GM19397 (cell line): ENCODE measurements around the gene SMIM45.

Experiments used
- ATAC-seq: cut with Tn5 transposase; IDR thresholded peaks from one replicate; pipeline ENCODE4 v1.9.1; 2021; ENCODE audit warnings: mild to moderate bottlenecking, moderate library complexity; ENCODE audit not compliant: unreplicated experiment

Gene SMIM45

GRCh38 chr22:41966607-41967240 is 14.8 kb downstream of the SMIM45 start:
- ATAC-seq = no peak

GRCh38 chr22:41968601-41969000 is 16.7 kb downstream of the SMIM45 start:
- ATAC-seq = no peak

- no peak for ATAC-seq
Observed at GRCh38 chr22:41969110-41969646, 17.2 kb downstream of the SMIM45 start, which contains the start of gene SEPTIN3. SEPTIN3 (plus strand) TSS chr22:41969443; CDS start chr22:41971493, 2,050 bp downstream.

GRCh38 chr22:41970601-41971000 is 18.7 kb downstream of the SMIM45 start:
- ATAC-seq = no peak

- no peak for ATAC-seq
Observed at GRCh38 chr22:41971431-41971830, 19.5 kb downstream of the SMIM45 start.

- ATAC-seq = no peak
Observed at GRCh38 chr22:41974691-41975290, 22.8 kb downstream of the SMIM45 start.

- no peak for ATAC-seq
Observed at GRCh38 chr22:41975299-41976069, 23.5 kb downstream of the SMIM45 start.

- ATAC-seq = no peak
Observed at GRCh38 chr22:41976070-41976901, 24.3 kb downstream of the SMIM45 start.

- ATAC-seq = no peak
Observed at GRCh38 chr22:41976961-41977566, 25.1 kb downstream of the SMIM45 start.

- no peak for ATAC-seq
Observed at GRCh38 chr22:41978732-41979131, 26.8 kb downstream of the SMIM45 start.

- ATAC-seq = no peak
Observed at GRCh38 chr22:41979423-41980250, 27.7 kb downstream of the SMIM45 start.

- ATAC-seq = no peak
Observed at GRCh38 chr22:41982865-41983264, 30.9 kb downstream of the SMIM45 start.

GRCh38 chr22:41983513-41984405 is 31.8 kb downstream of the SMIM45 start:
- no peak for ATAC-seq

- no peak for ATAC-seq
Observed at GRCh38 chr22:41987276-41987675, 35.3 kb downstream of the SMIM45 start.

GRCh38 chr22:41989246-41989645 is 37.3 kb downstream of the SMIM45 start:
- no peak for ATAC-seq

- ATAC-seq = no peak
Observed at GRCh38 chr22:41991111-41991510, 39.2 kb downstream of the SMIM45 start.

GRCh38 chr22:41992496-41992895 is 40.5 kb downstream of the SMIM45 start:
- no peak for ATAC-seq

GRCh38 chr22:41995211-41995610 is 43.3 kb downstream of the SMIM45 start:
- no peak for ATAC-seq

- no peak for ATAC-seq
Observed at GRCh38 chr22:41996826-41997225, 44.9 kb downstream of the SMIM45 start.
